ENCODE data around the gene SCRT2. TPM values are rescaled to one million over a fixed set of nuclear protein-coding genes. Genes with fewer than 3 reads are reported as not detected.

The SCRT2 gene
- polyA plus RNA-seq, 1 of the 3 experiments (the other 2 are of a cell fraction): not detected

GRCh38 chr20:634148-634925 is 41.3 kb downstream of the SCRT2 start:
- Histone ChIP-seq H3K4me3 (ENCODE audit: low read depth in 2 of 2, low read length in 1 of 2) (no peak overlapping the region), H3K9me2 (no peaks in the 10 kb centered on the region), H3K79me2 (ENCODE audit: insufficient read depth) (no peaks in the 10 kb centered on the region), H3K4me1 (ENCODE audit: control insufficient read depth in 1 of 2, insufficient read depth in 2 of 2, low read depth in 1 of 2, low read length in 1 of 2) (peaks cover 0 to 7% of the 10 kb centered on the region in 2 experiments; a peak in 1 of 4 replicates), H3K9ac (no peak overlapping the region), H2AFZ (ENCODE audit: low read depth) (no peak overlapping the region), H3K27ac (ENCODE audit: low read depth in 2 of 2, low read length in 1 of 2) (no peak overlapping the region), H3K27me3 (ENCODE audit: insufficient read depth) (peaks cover 5% of the 10 kb centered on the region; the same call in 1 of the 2 replicates), H4K20me1 (ENCODE audit: insufficient read depth) (no peaks in the 10 kb centered on the region), H3F3A (replicated peaks; ENCODE audit: insufficient read depth) (no peaks in the 10 kb centered on the region), H3K36me3 (replicated peaks in 1 of 2; ENCODE audit: control insufficient read depth in 1 of 2, insufficient read depth in 2 of 2, low read length in 1 of 2) (no peaks in the 10 kb centered on the region), H3K9me3 (no peaks in the 10 kb centered on the region), H3K4me2 (no peak overlapping the region)
- CTCF ChIA-PET: interaction anchor here (1.0 to 5.0 kb wide), 4 partner anchors 11 to 105 kb away, joined by 3 to 30 read pairs (median 6); no protein-coding TSS in a partner anchor
- TF ChIP-seq MAX (IDR thresholded peaks at IDR 0.05; ENCODE audit: low read depth) (no peak), FOXM1 (IDR thresholded peaks at IDR 0.05; ENCODE audit: low read depth) (no peak), FOSL2 (IDR thresholded peaks at IDR 0.05; ENCODE audit: borderline replicate concordance, low read depth) (no peak), USF1 (IDR thresholded peaks at IDR 0.05; ENCODE audit: borderline replicate concordance, low read depth) (no peak), RFX5 (IDR thresholded peaks at IDR 0.05; ENCODE audit: low read length) (no peak), NFIC (IDR thresholded peaks at IDR 0.05; ENCODE audit: borderline replicate concordance) (no peak), TCF12 (IDR thresholded peaks at IDR 0.05) (no peak), SMC3 (IDR thresholded peaks at IDR 0.05; ENCODE audit: low read depth, low read length) (no peak), RXRA (IDR thresholded peaks at IDR 0.05; ENCODE audit: borderline replicate concordance, low read depth) (no peak)
- TF ChIP-seq, protein P1, sequence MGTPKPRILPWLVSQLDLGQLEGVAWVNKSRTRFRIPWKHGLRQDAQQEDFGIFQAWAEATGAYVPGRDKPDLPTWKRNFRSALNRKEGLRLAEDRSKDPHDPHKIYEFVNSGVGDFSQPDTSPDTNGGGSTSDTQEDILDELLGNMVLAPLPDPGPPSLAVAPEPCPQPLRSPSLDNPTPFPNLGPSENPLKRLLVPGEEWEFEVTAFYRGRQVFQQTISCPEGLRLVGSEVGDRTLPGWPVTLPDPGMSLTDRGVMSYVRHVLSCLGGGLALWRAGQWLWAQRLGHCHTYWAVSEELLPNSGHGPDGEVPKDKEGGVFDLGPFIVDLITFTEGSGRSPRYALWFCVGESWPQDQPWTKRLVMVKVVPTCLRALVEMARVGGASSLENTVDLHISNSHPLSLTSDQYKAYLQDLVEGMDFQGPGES (IDR thresholded peaks at IDR 0.05; ENCODE audit: low read depth, low read length): no peak
- peak; percentile 37 for DNase-seq
- 38% methylated on average over 12 of the region's 14 CpGs for WGBS (ENCODE audit: low lambda C conversion rate)
- POLR2A ChIA-PET: no interaction called here

- no peak for DNase-seq
- Histone ChIP-seq H3K4me3 (ENCODE audit: low read depth in 2 of 2, low read length in 1 of 2) (no peak overlapping the region), H3K4me1 (ENCODE audit: control insufficient read depth in 1 of 2, insufficient read depth in 2 of 2, low read depth in 1 of 2, low read length in 1 of 2) (peaks cover 0 to 7% of the 10 kb centered on the region in 2 experiments; a peak in 1 of 4 replicates), H3K4me2 (no peak overlapping the region), H3K9me2 (no peaks in the 10 kb centered on the region), H4K20me1 (ENCODE audit: insufficient read depth) (no peaks in the 10 kb centered on the region), H3K27me3 (ENCODE audit: insufficient read depth) (peaks cover 5% of the 10 kb centered on the region; the same call in 1 of the 2 replicates), H3K9ac (no peak overlapping the region), H2AFZ (ENCODE audit: low read depth) (no peak overlapping the region), H3K27ac (ENCODE audit: low read depth in 2 of 2, low read length in 1 of 2) (no peak overlapping the region), H3F3A (replicated peaks; ENCODE audit: insufficient read depth) (no peaks in the 10 kb centered on the region), H3K9me3 (no peaks in the 10 kb centered on the region), H3K79me2 (ENCODE audit: insufficient read depth) (no peaks in the 10 kb centered on the region), H3K36me3 (replicated peaks in 1 of 2; ENCODE audit: control insufficient read depth in 1 of 2, insufficient read depth in 2 of 2, low read length in 1 of 2) (no peaks in the 10 kb centered on the region)
- CTCF ChIA-PET: interaction anchor here (1.0 to 3.6 kb wide), 5 partner anchors 13 to 108 kb away, joined by 3 to 16 read pairs (median 3); no protein-coding TSS in a partner anchor
- no peak for TF ChIP-seq NRF1 (IDR thresholded peaks at IDR 0.05; ENCODE audit: low read depth, low read length)
- no peak for TF ChIP-seq GABPA (IDR thresholded peaks at IDR 0.05; ENCODE audit: low read depth)
- TF ChIP-seq TCF12 (IDR thresholded peaks at IDR 0.05): no peak
- TF ChIP-seq, protein P2, sequence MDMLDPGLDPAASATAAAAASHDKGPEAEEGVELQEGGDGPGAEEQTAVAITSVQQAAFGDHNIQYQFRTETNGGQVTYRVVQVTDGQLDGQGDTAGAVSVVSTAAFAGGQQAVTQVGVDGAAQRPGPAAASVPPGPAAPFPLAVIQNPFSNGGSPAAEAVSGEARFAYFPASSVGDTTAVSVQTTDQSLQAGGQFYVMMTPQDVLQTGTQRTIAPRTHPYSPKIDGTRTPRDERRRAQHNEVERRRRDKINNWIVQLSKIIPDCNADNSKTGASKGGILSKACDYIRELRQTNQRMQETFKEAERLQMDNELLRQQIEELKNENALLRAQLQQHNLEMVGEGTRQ (IDR thresholded peaks at IDR 0.05; ENCODE audit: borderline replicate concordance, low read depth, low read length): no peak
- no peak for TF ChIP-seq MEF2A (IDR thresholded peaks at IDR 0.05; ENCODE audit: borderline replicate concordance, low read depth)
- POLR2A ChIA-PET: no interaction called here
- 59% methylated on average over 1 of the region's 1 CpG for WGBS (ENCODE audit: low lambda C conversion rate)
These were observed 44.5 kb downstream of the SCRT2 start for GRCh38 chr20:631101-631500.

Measured in SK-N-SH (cell line).